ENCODE measurements around the gene SMYD3. TPM values are rescaled to one million over a fixed set of nuclear protein-coding genes. Genes with fewer than 3 reads are reported as not detected.

SMYD3 gene
- total RNA-seq, 4 donors from 2014 or later = 7.6 to 26.3 (median 13.4) TPM

GRCh38 chr1:246492611-246493245 lies 14.4 kb downstream of the SMYD3 start:
- TF ChIP-seq CTCF (IDR thresholded peaks at IDR 0.05) = no peak
- ATAC-seq (ENCODE audit: low FRiP score) (peak; percentile 90), DNase-seq (ENCODE audit: low spot score) (no peak)

GRCh38 chr1:246491551-246492053 lies 15.5 kb downstream of the SMYD3 start:
- no peak for DNase-seq (ENCODE audit: low spot score)
- no peak for ATAC-seq (ENCODE audit: low FRiP score)
- no peak for TF ChIP-seq CTCF (IDR thresholded peaks at IDR 0.05)

GRCh38 chr1:246488674-246489073 lies 18.4 kb downstream of the SMYD3 start:
- DNase-seq (ENCODE audit: low spot score) (no peak), ATAC-seq (ENCODE audit: low FRiP score) (no peak)
- TF ChIP-seq CTCF (IDR thresholded peaks at IDR 0.05) = no peak

GRCh38 chr1:246483569-246483933 lies 23.5 kb downstream of the SMYD3 start:
- ATAC-seq (ENCODE audit: low FRiP score) = no peak

GRCh38 chr1:246482805-246483568 lies 24.1 kb downstream of the SMYD3 start:
- TF ChIP-seq CTCF (IDR thresholded peaks at IDR 0.05) = no peak
- ATAC-seq (ENCODE audit: low FRiP score) = no peak

More at GRCh38 chr1:246483569-246483933, 23.5 kb downstream of the SMYD3 start:
- no peak for DNase-seq (ENCODE audit: low spot score)
- TF ChIP-seq CTCF (IDR thresholded peaks at IDR 0.05) = no peak

GRCh38 chr1:246479061-246479460 lies 28.0 kb downstream of the SMYD3 start:
- no peak for DNase-seq (ENCODE audit: low spot score)
- TF ChIP-seq CTCF (IDR thresholded peaks at IDR 0.05) = no peak

More at GRCh38 chr1:246482805-246483568, 24.1 kb downstream of the SMYD3 start:
- no peak for DNase-seq (ENCODE audit: low spot score)

More at GRCh38 chr1:246479061-246479460, 28.0 kb downstream of the SMYD3 start:
- no peak for ATAC-seq (ENCODE audit: low FRiP score)

Measured in omental fat pad (tissue), 4 donors.